ENCODE data around the gene SEMA6B. TPM values are rescaled to one million over a fixed set of nuclear protein-coding genes. Genes with fewer than 3 reads are reported as not detected.

Gene SEMA6B
- polyA plus RNA-seq, 1 of the 3 experiments (the other 2 are of a cell fraction): 3.7 TPM

DNA sequence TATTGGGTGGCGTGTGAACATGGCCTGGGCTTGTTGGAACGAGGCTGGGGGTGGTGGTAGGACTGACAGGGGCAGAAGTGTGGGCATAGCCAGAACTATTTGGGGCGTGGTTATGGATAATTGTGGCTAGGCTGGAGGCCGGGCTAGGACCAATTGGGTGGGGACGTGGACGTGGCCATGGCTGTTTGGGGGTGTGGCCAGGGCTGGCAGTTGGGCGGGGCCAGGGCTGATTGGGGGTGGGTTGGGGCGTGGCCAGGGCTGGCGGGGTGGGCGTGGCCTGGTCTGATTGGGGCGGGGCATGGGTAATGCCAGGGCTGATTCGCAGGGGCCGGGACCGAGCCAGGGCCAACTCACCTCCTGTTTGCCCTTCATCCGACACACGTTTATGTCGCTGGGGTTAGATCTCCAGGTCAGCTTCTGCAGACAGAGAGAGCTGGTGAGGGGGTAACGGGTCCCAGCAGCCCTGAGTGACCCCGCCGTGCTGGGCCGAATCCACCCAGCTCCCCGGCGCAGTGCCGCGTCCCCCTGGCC is 2.8 kb downstream of the SEMA6B start (continued):
- TF ChIP-seq, protein P1, sequence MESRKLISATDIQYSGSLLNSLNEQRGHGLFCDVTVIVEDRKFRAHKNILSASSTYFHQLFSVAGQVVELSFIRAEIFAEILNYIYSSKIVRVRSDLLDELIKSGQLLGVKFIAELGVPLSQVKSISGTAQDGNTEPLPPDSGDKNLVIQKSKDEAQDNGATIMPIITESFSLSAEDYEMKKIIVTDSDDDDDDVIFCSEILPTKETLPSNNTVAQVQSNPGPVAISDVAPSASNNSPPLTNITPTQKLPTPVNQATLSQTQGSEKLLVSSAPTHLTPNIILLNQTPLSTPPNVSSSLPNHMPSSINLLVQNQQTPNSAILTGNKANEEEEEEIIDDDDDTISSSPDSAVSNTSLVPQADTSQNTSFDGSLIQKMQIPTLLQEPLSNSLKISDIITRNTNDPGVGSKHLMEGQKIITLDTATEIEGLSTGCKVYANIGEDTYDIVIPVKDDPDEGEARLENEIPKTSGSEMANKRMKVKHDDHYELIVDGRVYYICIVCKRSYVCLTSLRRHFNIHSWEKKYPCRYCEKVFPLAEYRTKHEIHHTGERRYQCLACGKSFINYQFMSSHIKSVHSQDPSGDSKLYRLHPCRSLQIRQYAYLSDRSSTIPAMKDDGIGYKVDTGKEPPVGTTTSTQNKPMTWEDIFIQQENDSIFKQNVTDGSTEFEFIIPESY (IDR thresholded peaks at IDR 0.05; ENCODE audit: borderline replicate concordance, low read depth): no peak
- no peak for TF ChIP-seq TAF1 (IDR thresholded peaks at IDR 0.05; ENCODE audit: borderline replicate concordance, low read depth, low read length)
- no peak for TF ChIP-seq RXRA (IDR thresholded peaks at IDR 0.05; ENCODE audit: borderline replicate concordance, low read depth)
- TF ChIP-seq, protein P2, sequence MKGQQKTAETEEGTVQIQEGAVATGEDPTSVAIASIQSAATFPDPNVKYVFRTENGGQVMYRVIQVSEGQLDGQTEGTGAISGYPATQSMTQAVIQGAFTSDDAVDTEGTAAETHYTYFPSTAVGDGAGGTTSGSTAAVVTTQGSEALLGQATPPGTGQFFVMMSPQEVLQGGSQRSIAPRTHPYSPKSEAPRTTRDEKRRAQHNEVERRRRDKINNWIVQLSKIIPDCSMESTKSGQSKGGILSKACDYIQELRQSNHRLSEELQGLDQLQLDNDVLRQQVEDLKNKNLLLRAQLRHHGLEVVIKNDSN (IDR thresholded peaks at IDR 0.05; ENCODE audit: borderline replicate concordance, low read depth): no peak
- TF ChIP-seq FOSL2 (IDR thresholded peaks at IDR 0.05; ENCODE audit: borderline replicate concordance, low read depth): no peak
- no peak for TF ChIP-seq EZH2phosphoT487 (IDR thresholded peaks at IDR 0.05; ENCODE audit: borderline replicate concordance, low read depth)
- TF ChIP-seq NFIC (IDR thresholded peaks at IDR 0.05; ENCODE audit: borderline replicate concordance): no peak
- TF ChIP-seq FOXM1 (IDR thresholded peaks at IDR 0.05; ENCODE audit: low read depth): no peak
- TF ChIP-seq, protein P3, sequence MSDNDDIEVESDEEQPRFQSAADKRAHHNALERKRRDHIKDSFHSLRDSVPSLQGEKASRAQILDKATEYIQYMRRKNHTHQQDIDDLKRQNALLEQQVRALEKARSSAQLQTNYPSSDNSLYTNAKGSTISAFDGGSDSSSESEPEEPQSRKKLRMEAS (IDR thresholded peaks at IDR 0.05; ENCODE audit: low read depth): no peak

DNA sequence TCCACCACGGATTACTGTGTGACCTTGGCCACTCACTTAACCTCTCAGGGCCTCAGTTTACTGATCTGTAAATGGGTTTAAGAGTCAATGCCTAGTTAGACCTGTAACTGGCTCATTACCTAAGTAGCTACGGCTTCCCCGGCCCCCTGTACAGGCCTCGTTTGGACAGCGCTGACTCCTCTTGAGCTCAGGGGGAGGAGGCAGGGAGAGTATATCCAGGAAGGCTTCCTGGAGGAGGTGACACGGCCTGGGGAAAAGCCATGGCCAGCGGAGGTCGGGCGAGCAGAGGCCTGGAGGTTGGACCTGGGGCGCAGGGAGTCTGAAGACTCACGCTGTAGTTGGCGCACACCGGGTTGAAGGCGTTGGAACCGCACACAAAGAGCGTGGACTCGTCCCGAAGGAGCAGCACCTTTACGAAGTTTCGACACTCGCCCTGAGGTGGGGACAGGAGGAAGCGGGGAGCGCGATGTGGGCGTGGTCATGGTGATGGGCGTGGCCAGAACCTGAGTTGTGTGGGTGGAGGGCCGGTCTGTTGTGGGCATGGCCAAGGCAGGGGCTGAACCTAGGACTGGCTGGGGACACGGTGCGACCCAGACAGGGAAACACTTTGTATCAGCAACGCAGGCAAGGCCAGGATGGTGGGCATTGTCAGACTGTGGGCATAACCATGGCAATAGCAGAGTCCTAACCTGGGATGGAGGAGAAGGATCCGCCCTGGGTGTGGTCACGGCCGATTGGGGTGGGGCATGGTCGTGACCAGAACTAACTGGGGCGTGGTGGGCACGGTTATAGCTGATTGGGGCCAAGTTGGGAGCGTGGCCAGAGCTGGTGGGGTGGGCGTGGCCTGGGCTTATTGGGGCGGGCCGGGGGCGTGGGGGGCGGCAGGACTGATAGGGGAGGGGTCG is 3.6 kb downstream of the SEMA6B start:
- Histone ChIP-seq H3K4me2 (no peak overlapping the region), H3K27ac (ENCODE audit: low read depth in 2 of 2, low read length in 1 of 2) (no peak overlapping the region), H2AFZ (ENCODE audit: low read depth) (no peak overlapping the region), H3F3A (replicated peaks; ENCODE audit: insufficient read depth) (peaks cover 14% of the 10 kb centered on the region), H3K36me3 (replicated peaks in 1 of 2; ENCODE audit: control insufficient read depth in 1 of 2, insufficient read depth in 2 of 2, low read length in 1 of 2) (no peaks in the 10 kb centered on the region), H3K9me3 (no peaks in the 10 kb centered on the region), H3K27me3 (ENCODE audit: insufficient read depth) (no peaks in the 10 kb centered on the region; the same call in 1 of the 2 replicates), H3K79me2 (ENCODE audit: insufficient read depth) (no peaks in the 10 kb centered on the region), H3K4me1 (ENCODE audit: control insufficient read depth in 1 of 2, insufficient read depth in 2 of 2, low read depth in 1 of 2, low read length in 1 of 2) (peaks cover 0 to 8% of the 10 kb centered on the region in 2 experiments; a peak in 1 of 4 replicates), H3K9me2 (no peaks in the 10 kb centered on the region), H4K20me1 (ENCODE audit: insufficient read depth) (no peaks in the 10 kb centered on the region), H3K9ac (no peak overlapping the region), H3K4me3 (ENCODE audit: low read depth in 2 of 2, low read length in 1 of 2) (peak overlapping the region in 1 of 2 experiments; percentile 1; a peak in 1 of 4 replicates)
- ChIA-PET POLR2A (no interaction called here), CTCF (interaction anchor here (0.6 to 3.9 kb wide), 13 partner anchors 8 to 87 kb away, joined by 3 to 25 read pairs (median 4); partner anchors contain the start of gene PLIN5)
- WGBS (ENCODE audit: low lambda C conversion rate): 28% methylated on average over 28 of the region's 43 CpGs
- peak; percentile 77 for DNase-seq
- TF ChIP-seq, protein P3 (IDR thresholded peaks at IDR 0.05; ENCODE audit: low read depth): no peak
- no peak for TF ChIP-seq EP300 (IDR thresholded peaks at IDR 0.05; ENCODE audit: borderline replicate concordance in 1 of 2, low read depth in 1 of 2, low read length in 1 of 2)
- no peak for TF ChIP-seq MXI1 (IDR thresholded peaks at IDR 0.05; ENCODE audit: low read depth, low read length)
- no peak for TF ChIP-seq CHD2 (IDR thresholded peaks at IDR 0.05; ENCODE audit: low read length, partially characterized antibody)
- TF ChIP-seq FOXM1 (IDR thresholded peaks at IDR 0.05; ENCODE audit: low read depth): no peak
- TF ChIP-seq RXRA (IDR thresholded peaks at IDR 0.05; ENCODE audit: borderline replicate concordance, low read depth): no peak
- TF ChIP-seq YY1 (IDR thresholded peaks at IDR 0.05; ENCODE audit: low read depth): no peak
- TF ChIP-seq POLR2AphosphoS5 (IDR thresholded peaks at IDR 0.05; ENCODE audit: low read depth, low read length): no peak
- TF ChIP-seq, protein P1 (IDR thresholded peaks at IDR 0.05; ENCODE audit: borderline replicate concordance, low read depth): no peak
- no peak for TF ChIP-seq GABPA (IDR thresholded peaks at IDR 0.05; ENCODE audit: low read depth)
- no peak for TF ChIP-seq RAD21 (IDR thresholded peaks at IDR 0.05; ENCODE audit: low read length)
- TF ChIP-seq, protein P4, sequence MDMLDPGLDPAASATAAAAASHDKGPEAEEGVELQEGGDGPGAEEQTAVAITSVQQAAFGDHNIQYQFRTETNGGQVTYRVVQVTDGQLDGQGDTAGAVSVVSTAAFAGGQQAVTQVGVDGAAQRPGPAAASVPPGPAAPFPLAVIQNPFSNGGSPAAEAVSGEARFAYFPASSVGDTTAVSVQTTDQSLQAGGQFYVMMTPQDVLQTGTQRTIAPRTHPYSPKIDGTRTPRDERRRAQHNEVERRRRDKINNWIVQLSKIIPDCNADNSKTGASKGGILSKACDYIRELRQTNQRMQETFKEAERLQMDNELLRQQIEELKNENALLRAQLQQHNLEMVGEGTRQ (IDR thresholded peaks at IDR 0.05; ENCODE audit: borderline replicate concordance, low read depth, low read length): no peak
- no peak for TF ChIP-seq NFIC (IDR thresholded peaks at IDR 0.05; ENCODE audit: borderline replicate concordance)
- TF ChIP-seq RFX5 (IDR thresholded peaks at IDR 0.05; ENCODE audit: low read length): no peak
